Bronchial epithelial cell (primary cell): Measurements from ENCODE around the gene RNASE9. TPM values are rescaled to one million over a fixed set of nuclear protein-coding genes. Genes with fewer than 3 reads are reported as not detected.

Source experiments
- DNase-seq: peaks from one replicate; pipeline ENCODE4 v3.0.0-alpha.2; 2010; ENCODE audit warnings: low read depth
- FAIRE-seq: peaks from 2 replicates; lab custom pipeline; 2011; peaks lifted over from hg19 to GRCh38; lab: Jason Lieb, UNC
- H3K27me3 ChIP-seq: 2 replicates; pipeline ENCODE4 v1.5.1; 2011; ENCODE audit warnings: low read length; ENCODE audit not compliant: control insufficient read depth, insufficient read depth
- H3K36me3 ChIP-seq: 2 replicates; pipeline ENCODE4 v1.5.1; 2011; ENCODE audit warnings: low read length; ENCODE audit not compliant: control insufficient read depth, insufficient read depth
- H3K4me3 ChIP-seq: 2 replicates; pipeline ENCODE4 v1.5.1; 2011; ENCODE audit warnings: mild to moderate bottlenecking, low read depth, low read length, control low read depth
- CTCF ChIP-seq: IDR thresholded peaks from 2 replicates; pipeline ENCODE4 v1.5.1; 2011; ENCODE audit warnings: mild to moderate bottlenecking, moderate library complexity, low read length, control low read depth, inconsistent platforms; ENCODE audit not compliant: insufficient read depth, severe bottlenecking
- total RNA-seq: library from RNA; depleted of rRNA; stranded (reverse); fragments of >200 nt; gene quantifications from 2 replicates; pipeline ENCODE4 v1.2.1, GENCODE V29; 2014

Gene RNASE9
- not detected in 2 replicates for total RNA-seq

- DNase-seq = no peak
- TF ChIP-seq CTCF = no peak
- Histone ChIP-seq H3K27me3 (no peaks in the 10 kb centered on the region), H3K4me3 (no peak within 1 kb of the TSS), H3K36me3 (no peaks in the 10 kb centered on the region)
- no peak for FAIRE-seq
Observed at GRCh38 chr14:20560961-20561360, at the start of gene RNASE9. Gene RNASE9 (minus strand): TSS chr14:20561047.

GRCh38 chr14:20610002-20610765, 49.3 kb upstream of the RNASE9 start:
- FAIRE-seq (no peak), DNase-seq (peak; percentile 70)
- Histone ChIP-seq H3K4me3 (peak overlapping the region; percentile 95), H3K27me3 (no peaks in the 10 kb centered on the region), H3K36me3 (no peaks in the 10 kb centered on the region)
- TF ChIP-seq CTCF = no peak

GRCh38 chr14:20609215-20610001, 48.6 kb upstream of the RNASE9 start:
- Histone ChIP-seq H3K27me3 (no peaks in the 10 kb centered on the region), H3K36me3 (no peaks in the 10 kb centered on the region), H3K4me3 (peak overlapping the region; percentile 95)
- DNase-seq = peak; percentile 93
- no peak for FAIRE-seq
- peak; percentile 77 for TF ChIP-seq CTCF

- H3K27me3 ChIP-seq = no peaks in the 10 kb centered on the region
- no peak overlapping the region for H3K4me3 ChIP-seq
- DNase-seq = no peak
- TF ChIP-seq CTCF = no peak
- FAIRE-seq = no peak
- no peaks in the 10 kb centered on the region for H3K36me3 ChIP-seq
Observed at GRCh38 chr14:20608383-20609110, 47.7 kb upstream of the RNASE9 start.

GRCh38 chr14:20607617-20608016, 46.8 kb upstream of the RNASE9 start:
- FAIRE-seq (no peak), DNase-seq (no peak)
- Histone ChIP-seq H3K4me3 (no peak overlapping the region), H3K27me3 (no peaks in the 10 kb centered on the region), H3K36me3 (no peaks in the 10 kb centered on the region)
- no peak for TF ChIP-seq CTCF
